Activated T-cell treated with anti-CD3 and anti-CD28 coated beads for 24 hours (primary cell): Measurements from ENCODE around the gene HMCN1.
"Not testable (repeated sequence)": the region's sequence is repeated elsewhere in the genome, so short reads cannot be mapped to it uniquely, and the experiment has no call there.

ENCODE experiments used
- DNase-seq: peaks from one replicate; pipeline ENCODE4 v3.0.0-alpha.2; 2020; ENCODE audit warnings: low read depth

The HMCN1 gene

GRCh38 chr1:186202776-186203175 lies 468.6 kb downstream of the HMCN1 start:
- no peak for DNase-seq

- DNase-seq, result no peak
These were observed 471.9 kb downstream of the HMCN1 start for GRCh38 chr1:186206048-186206570.

- DNase-seq, result no peak
These were observed 473.3 kb downstream of the HMCN1 start for GRCh38 chr1:186207391-186208085.

GRCh38 chr1:186208405-186209129 lies 474.4 kb downstream of the HMCN1 start:
- DNase-seq, result no peak

- no peak for DNase-seq
These were observed 476.1 kb downstream of the HMCN1 start for GRCh38 chr1:186210258-186210657.

GRCh38 chr1:186211583-186211982 lies 477.4 kb downstream of the HMCN1 start:
- DNase-seq, result not testable (repeated sequence)

- no peak for DNase-seq
These were observed 478.5 kb downstream of the HMCN1 start for GRCh38 chr1:186212568-186213224.

- DNase-seq, result no peak
These were observed 479.0 kb downstream of the HMCN1 start for GRCh38 chr1:186213225-186213607.

- DNase-seq, result no peak
These were observed 480.6 kb downstream of the HMCN1 start for GRCh38 chr1:186214791-186215190.

- no peak for DNase-seq
These were observed 481.4 kb downstream of the HMCN1 start for GRCh38 chr1:186215636-186216035.

- DNase-seq, result no peak
These were observed 484.6 kb downstream of the HMCN1 start for GRCh38 chr1:186218654-186219352.

- no peak for DNase-seq
These were observed 485.9 kb downstream of the HMCN1 start for GRCh38 chr1:186220067-186220466.

- DNase-seq, result no peak
These were observed 486.7 kb downstream of the HMCN1 start for GRCh38 chr1:186220911-186221310.

- DNase-seq, result no peak
These were observed 490.9 kb downstream of the HMCN1 start for GRCh38 chr1:186225096-186225495.

- DNase-seq, result no peak
These were observed 494.6 kb downstream of the HMCN1 start for GRCh38 chr1:186228749-186229148.

- DNase-seq, result no peak
These were observed 497.8 kb downstream of the HMCN1 start for GRCh38 chr1:186231861-186232436.

- no peak for DNase-seq
These were observed 500.9 kb downstream of the HMCN1 start for GRCh38 chr1:186234976-186235686.

- DNase-seq, result no peak
These were observed 501.5 kb downstream of the HMCN1 start for GRCh38 chr1:186235696-186236095.

GRCh38 chr1:186236921-186237320 lies 502.7 kb downstream of the HMCN1 start:
- no peak for DNase-seq

- no peak for DNase-seq
These were observed 505.0 kb downstream of the HMCN1 start for GRCh38 chr1:186239171-186239570.

GRCh38 chr1:186240436-186240835 lies 506.2 kb downstream of the HMCN1 start:
- no peak for DNase-seq
